H1 (cell line): ENCODE measurements around the gene STXBP6.

Experiments
- ATF2 ChIP-seq: IDR thresholded peaks from 2 replicates; pipeline ENCODE4 v1.6.1; 2012; ENCODE audit warnings: low read length, inconsistent platforms
- EZH2 ChIP-seq: fragments of 200-600 bp; sonication (generic); IDR thresholded peaks from 2 replicates; pipeline ENCODE4 v1.7.1; 2012; ENCODE audit warnings: low read depth, mild to moderate bottlenecking, moderate library complexity, low read length, inconsistent platforms; ENCODE audit not compliant: severe bottlenecking
- RAD21 ChIP-seq, 2 experiments: IDR thresholded peaks in 1 of 2; conservative IDR thresholded peaks in 1 of 2; 2 replicates each; pipeline ENCODE4 v1.6.1; 2011; ENCODE audit warnings: low read depth in 2 of 2, low read length in 2 of 2, improper control_type of control experiment in 1 of 2, inconsistent platforms in 1 of 2, mild to moderate bottlenecking in 1 of 2, moderate library complexity in 1 of 2
- SIN3A ChIP-seq, 2 experiments: IDR thresholded peaks in 1 of 2; conservative IDR thresholded peaks in 1 of 2; 2 replicates each; pipeline ENCODE4 v1.6.1; 2011 to 2012; ENCODE audit warnings: low read length in 2 of 2, improper control_type of control experiment in 1 of 2, low read depth in 1 of 2, mild to moderate bottlenecking in 1 of 2
- SP1 ChIP-seq: IDR thresholded peaks from 2 replicates; pipeline ENCODE4 v1.6.1; 2011; ENCODE audit warnings: low read depth, low read length
- SRF ChIP-seq: IDR thresholded peaks from 2 replicates; pipeline ENCODE4 v1.6.1; 2011; ENCODE audit warnings: mild to moderate bottlenecking, low read depth, low read length, moderate library complexity
- TAF1 ChIP-seq: IDR thresholded peaks from 2 replicates; pipeline ENCODE4 v1.6.1; 2011; ENCODE audit warnings: mild to moderate bottlenecking, low read depth, low read length
- YY1 ChIP-seq: IDR thresholded peaks from 2 replicates; pipeline ENCODE4 v1.6.1; 2011; ENCODE audit warnings: low read depth, mild to moderate bottlenecking, low read length
- TF ChIP-seq, protein P1 (sequence below), 3 experiments: IDR thresholded peaks; 1 replicate in 2 of 3; 2 replicates in 1 of 3; pipeline versions ENCODE4 v1.5.1 to v1.6.1; 2011; ENCODE audit warnings: low read length in 3 of 3, mild to moderate bottlenecking in 3 of 3, inconsistent platforms in 2 of 3, low read depth in 1 of 3, moderate library complexity in 1 of 3; ENCODE audit not compliant: insufficient read depth in 1 of 3; ENCODE audit errors: control extremely low read depth in 1 of 3

GRCh38 chr14:24996930-24997725 is 52.8 kb downstream of the STXBP6 start:
- TF ChIP-seq EZH2 (no peak), ATF2 (no peak), TAF1 (no peak), SRF (no peak), RAD21 (IDR thresholded peaks at IDR 0.05 in 1 of 2, conservative IDR thresholded peaks at IDR 0.05 in 1 of 2; ENCODE audit: low read depth in 2 of 2, low read length in 2 of 2) (no peak), SIN3A (conservative IDR thresholded peaks at IDR 0.05 in 1 of 2, IDR thresholded peaks at IDR 0.05 in 1 of 2; ENCODE audit: low read depth in 1 of 2, low read length in 2 of 2) (no peak), SP1 (no peak), YY1 (no peak)
- TF ChIP-seq, protein P1, sequence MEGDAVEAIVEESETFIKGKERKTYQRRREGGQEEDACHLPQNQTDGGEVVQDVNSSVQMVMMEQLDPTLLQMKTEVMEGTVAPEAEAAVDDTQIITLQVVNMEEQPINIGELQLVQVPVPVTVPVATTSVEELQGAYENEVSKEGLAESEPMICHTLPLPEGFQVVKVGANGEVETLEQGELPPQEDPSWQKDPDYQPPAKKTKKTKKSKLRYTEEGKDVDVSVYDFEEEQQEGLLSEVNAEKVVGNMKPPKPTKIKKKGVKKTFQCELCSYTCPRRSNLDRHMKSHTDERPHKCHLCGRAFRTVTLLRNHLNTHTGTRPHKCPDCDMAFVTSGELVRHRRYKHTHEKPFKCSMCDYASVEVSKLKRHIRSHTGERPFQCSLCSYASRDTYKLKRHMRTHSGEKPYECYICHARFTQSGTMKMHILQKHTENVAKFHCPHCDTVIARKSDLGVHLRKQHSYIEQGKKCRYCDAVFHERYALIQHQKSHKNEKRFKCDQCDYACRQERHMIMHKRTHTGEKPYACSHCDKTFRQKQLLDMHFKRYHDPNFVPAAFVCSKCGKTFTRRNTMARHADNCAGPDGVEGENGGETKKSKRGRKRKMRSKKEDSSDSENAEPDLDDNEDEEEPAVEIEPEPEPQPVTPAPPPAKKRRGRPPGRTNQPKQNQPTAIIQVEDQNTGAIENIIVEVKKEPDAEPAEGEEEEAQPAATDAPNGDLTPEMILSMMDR (IDR thresholded peaks at IDR 0.05; ENCODE audit: control extremely low read depth in 1 of 3, insufficient read depth in 1 of 3, low read depth in 1 of 3, low read length in 3 of 3): no peak
